Middle frontal gyrus (tissue), 1 donor: ENCODE results near the gene CCNF.

ENCODE experiments used
- DNase-seq: peaks from one replicate; pipeline ENCODE4 v3.0.0-alpha.2; 2015; ENCODE audit warnings: low spot score; ENCODE audit errors: extremely low spot score

CCNF gene

DNA sequence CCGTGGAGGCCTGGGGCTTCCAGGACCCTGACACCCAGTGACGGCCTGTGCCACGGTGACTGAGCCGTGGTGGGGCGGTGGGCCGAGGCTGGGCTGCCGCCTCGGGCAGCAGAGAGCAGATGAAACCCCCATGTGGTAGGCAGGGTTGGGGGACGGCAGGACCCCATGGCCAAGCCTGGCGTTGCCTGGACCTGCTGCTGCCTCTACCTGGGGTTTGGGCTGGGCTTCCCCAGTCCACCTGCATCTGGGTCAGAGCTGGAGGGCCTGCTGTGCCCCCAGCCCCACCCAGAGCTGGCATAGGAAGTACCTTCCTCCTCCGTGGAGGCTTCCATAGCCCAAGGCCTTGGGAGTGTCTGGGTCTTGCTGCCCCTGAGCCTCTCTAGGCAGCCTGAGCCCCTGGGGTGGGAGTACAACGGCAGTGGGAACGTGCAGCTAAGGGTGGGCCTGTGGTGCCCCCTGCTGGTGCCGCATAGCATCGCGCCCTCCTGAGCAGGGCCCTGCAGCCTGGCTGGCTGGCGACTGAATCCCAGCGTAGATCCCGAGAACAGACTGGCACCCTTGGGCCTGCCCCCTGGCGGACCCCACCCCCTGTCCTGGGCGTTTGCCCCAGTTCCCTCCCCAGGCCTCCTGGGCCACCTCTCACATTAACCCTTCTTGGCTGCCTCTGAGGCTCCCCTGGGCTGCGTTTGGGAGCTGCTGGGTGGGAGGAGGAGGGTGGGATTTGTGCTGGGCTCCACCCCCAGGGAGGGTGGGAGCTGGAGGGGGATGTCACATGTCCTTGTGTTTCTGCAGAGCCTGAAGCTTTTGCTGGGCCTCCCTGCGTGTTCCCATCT lies 71.9 kb downstream of the CCNF start:
- peak; percentile 63 for DNase-seq

DNA sequence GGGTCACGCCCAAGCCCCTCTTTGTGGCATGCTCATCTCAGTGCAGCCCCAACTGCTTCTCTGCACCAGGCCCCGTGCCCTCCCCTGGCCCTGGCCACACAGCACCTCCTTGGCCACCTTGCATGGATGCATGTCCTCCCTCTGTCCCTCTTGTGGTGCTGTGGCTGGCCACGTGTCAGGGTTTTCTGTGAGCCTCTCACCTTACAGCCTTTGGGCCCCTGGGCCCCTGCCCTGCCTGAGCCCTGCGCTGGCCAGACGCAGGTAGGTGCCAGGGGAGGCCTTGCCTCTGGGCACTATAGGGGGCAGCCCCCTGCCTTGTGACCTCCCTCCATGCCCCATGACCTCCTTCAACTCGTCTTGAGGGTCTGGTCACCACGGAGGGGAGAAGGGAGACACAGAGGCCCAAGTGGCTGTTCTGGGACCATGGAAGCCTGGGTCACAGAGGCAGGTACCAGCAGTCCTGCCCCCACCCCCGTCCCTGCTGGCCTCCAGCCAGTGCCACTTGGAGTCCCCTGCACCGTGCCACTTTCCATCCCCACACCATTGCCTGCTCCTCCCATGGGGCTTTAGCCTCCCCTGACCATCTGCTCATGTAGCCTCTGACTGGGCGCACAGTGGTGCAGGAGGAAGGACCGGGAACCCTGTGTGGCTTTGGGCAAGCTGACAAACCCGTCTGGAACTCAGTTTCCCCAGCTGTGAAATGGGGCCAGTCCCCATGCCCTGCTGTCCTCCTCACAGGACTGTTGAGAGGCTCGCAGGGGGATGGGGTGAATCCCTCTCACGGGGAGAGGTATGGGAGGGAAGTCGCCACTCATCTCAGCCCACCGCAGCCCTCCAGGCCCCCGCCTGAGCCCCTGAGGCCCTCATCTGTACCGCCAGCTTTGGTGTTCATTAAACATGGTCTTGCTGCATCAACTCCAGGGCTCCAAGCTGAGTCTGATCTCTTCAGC lies 73.0 kb downstream of the CCNF start:
- DNase-seq = no peak

- no peak for DNase-seq
Observed at GRCh38 chr16:2505695-2506094, 76.4 kb downstream of the CCNF start.

DNA sequence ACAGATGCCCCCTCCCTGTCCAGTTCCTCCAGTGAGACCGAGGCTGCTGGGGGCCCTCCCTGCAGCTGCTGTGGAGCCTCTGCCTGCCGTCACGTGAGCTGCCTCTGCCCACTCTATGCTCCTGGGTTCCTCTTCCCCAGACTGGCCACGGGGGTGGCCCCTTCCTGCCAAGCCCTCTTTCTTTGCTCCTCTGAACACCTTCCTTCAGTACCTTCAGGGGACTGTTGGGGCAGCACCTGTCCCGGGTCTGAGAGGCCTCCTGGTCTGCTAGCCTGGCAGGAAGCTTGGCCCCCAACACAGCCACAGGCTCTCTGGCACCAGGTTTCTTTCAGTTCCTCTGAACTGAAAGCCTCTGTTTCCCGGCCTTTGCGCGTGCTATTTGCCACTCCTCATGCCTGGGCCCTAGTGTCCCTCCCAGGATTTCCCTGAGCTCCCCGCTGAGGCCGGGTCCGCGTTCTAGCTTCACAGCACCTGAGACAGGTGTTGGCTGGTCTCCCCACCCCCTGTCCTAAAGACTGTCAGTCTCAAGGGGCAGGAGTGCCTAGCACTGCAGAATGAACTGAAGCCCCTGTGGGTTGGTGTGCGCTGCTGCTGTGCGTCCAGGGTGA lies 77.9 kb downstream of the CCNF start:
- no peak for DNase-seq

DNA sequence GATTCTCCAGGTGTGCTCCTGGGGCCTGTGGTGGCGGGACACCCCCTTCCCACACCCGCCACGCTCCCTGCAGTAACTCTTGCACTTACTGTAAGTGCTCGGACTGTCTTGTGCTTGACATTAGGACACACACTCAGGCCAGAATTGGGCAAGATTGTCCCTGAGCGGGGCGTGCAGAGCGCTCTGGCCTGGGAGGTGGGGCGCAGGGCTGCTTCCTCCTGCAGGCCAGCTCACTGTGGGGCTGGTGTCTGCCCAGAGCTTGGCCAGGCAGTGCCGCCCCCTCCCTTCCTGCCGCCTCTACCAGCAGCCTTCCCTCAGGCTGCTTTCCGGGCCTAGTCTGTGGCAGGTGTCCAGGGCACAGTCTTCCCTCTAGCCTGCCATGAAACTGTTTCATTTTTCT lies 78.4 kb downstream of the CCNF start:
- no peak for DNase-seq
